GM12891 (cell line): Measurements from ENCODE around the gene SLC22A23.

Source experiments
- POLR2AphosphoS5 ChIP-seq: IDR thresholded peaks from 2 replicates; pipeline ENCODE4 v1.6.1; 2011; ENCODE audit warnings: low read depth, low read length, control low read depth
- SPI1 ChIP-seq: IDR thresholded peaks from 2 replicates; pipeline ENCODE4 v1.6.1; 2011; ENCODE audit warnings: low read depth, low read length, control low read depth

GRCh38 chr6:3439961-3440360 is 16.9 kb downstream of the SLC22A23 start:
- TF ChIP-seq POLR2AphosphoS5 (no peak), SPI1 (no peak)
